Amniotic epithelial cell (primary cell): ENCODE results near the gene CLCNKB.
"Not testable (repeated sequence)": the region's sequence is repeated elsewhere in the genome, so short reads cannot be mapped to it uniquely, and the experiment has no call there.

Source experiments
- DNase-seq: peaks from one replicate; pipeline ENCODE4 v3.0.0-alpha.2; 2010; ENCODE audit warnings: low read depth

CLCNKB gene

GRCh38 chr1:16061266-16061665 lies 17.7 kb downstream of the CLCNKB start:
- no peak for DNase-seq

DNA sequence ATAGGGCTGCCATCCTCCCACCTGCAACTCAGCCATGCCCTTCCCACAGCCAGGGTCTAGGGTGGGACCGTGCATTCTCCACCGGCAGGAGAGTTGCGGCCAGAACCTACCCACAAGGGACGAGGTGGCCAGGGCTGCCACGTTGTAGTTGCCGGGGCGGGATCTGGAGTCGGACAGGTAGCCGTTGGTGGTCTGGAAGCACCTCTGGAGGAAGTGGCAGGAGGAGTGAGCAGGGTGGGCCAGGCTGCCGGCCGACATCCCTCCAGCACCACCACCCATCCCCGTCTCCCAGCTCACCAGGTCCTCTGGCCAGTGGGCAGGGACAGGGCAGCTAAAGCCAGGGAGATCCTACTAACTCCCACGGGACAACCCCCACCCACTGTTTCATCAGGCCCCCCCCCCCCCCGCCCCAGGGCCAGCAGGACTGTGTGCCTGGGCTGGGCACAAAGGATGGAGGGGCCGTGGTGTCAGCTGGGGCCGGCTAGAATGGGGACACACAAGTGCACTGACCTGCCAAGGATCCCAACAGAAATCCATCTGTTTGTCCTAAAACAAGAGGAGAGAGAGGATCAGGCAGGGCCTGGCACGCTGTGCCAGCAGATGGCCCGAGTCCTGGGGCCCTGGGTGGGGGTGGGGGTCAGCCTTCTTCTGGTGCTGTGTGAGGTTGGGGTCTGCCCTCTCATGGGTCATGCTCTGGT lies 18.6 kb downstream of the CLCNKB start:
- not testable (repeated sequence) for DNase-seq

DNA sequence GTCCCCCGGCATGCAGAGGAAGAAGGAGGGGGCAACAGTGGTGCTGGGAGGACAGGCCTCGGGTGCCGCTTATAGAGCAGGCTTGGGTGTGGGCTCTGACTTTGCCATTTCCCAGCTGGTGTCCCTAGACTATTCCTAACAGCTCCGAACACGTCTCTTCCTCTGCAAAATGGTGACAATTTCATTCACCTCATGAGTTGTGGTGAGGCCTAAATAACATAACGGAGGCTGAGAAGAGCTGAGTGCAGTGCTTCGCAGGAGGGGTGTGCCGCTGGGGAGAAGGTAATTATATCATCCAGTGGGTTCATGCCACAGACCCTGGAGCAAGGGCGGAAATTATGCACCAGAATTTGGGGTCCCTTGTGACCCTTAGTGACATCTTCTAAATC lies 19.1 kb downstream of the CLCNKB start:
- not testable (repeated sequence) for DNase-seq

DNA sequence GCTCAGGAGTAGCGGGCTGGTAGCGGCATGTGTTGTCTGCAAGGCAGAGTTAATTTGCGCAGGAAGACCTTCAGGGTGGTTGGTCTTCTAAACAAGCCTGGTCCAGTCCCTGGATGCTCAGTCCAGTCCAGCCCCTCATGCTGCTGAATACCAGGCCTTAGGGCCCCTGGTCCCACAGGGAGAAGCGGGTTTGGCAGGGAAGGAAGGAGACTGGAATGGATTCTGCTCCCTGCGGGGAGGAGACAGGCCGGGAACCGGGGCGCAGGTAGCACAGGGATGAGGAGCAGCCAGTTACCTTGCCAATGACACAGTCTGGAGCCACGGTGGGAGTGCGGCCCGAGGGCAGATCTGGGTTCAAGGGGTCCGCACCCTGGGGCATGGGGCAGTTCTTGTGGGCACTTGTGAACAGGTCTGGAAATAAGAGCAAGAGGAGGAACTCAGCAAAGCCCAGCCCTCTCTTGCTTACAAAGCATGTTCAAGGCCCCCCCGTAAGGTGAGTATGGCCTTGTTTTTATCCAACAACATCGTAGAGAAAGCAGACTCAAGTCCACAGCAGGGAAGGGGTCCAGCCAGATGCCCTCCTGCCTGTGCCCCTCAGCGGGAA lies 19.7 kb downstream of the CLCNKB start:
- DNase-seq, result no peak

GRCh38 chr1:16063921-16064320 lies 20.3 kb downstream of the CLCNKB start:
- DNase-seq, result no peak

DNA sequence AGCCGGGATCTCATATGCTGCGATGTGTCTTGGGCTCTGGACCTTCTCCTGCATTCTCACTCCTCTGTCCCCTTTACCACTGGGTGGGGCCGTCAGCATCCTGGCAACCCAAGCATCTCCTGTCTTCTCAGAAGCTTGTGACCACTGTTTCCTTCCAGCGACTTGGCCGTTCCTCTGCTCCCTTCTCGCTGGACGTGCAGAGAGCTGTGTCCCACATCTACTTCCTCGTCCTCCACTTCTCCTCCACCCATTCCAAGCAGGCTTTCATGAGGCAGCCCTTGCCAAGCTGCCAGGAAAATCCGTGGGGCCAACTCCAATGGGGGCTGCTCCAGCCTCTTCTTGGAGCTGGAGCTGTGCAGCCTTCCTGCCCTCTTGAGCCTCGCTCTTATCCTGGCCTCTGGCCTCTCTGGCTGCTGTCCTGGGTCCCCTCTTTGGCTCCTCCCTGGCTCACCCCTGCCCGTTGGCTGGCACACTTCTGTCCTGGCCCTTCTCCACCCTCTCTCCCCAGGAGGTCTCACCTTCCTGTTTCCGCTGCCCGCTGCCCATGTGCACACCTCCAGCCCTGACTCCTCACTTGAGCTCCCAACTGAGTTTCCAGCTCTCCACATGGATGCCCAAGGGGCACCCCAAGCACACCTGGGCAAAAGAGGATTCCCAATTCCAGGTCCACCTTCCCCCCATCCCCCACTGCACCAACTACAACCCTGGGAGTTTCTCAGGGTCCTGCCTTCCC lies 21.1 kb downstream of the CLCNKB start:
- no peak for DNase-seq

DNA sequence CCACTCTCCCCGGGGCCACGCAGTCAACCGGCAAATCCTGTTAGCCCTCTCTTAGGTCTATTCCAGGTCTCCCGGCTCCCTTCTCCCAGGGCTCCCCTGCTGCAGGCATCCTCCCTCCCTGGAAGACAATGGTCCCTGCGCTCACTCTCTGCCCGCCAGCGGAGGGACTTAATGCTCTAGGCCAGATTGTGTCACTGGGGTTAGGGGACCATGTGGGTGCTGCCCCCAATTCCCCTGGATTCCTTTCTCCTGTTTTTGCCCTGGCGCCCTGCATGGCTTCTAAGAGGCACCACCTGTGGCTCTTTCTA lies 21.6 kb downstream of the CLCNKB start:
- DNase-seq, result no peak

DNA sequence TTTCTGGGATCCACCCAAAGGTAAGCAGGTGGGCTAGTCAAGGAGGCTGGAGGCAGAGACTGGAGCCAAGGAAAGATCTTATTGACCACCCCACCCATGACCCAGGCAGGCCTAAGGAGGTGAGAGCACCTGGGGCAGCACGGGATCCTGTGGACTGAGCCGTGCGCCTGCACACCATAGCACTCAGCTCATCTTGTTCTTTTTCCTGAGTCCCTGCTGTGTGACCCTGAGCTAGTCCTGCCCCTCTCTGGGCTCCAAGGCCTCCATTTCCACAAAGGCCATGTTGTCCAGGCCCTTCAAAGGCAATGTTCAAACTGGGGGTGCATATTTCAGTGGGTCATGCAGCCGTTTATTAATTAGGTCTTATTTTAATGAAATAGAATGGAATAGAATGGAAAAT lies 22.7 kb downstream of the CLCNKB start:
- DNase-seq, result no peak

- peak; percentile 13 for DNase-seq
These were observed 23.7 kb downstream of the CLCNKB start for GRCh38 chr1:16067127-16067768.

- DNase-seq, result no peak
These were observed 24.4 kb downstream of the CLCNKB start for GRCh38 chr1:16067933-16068332.

DNA sequence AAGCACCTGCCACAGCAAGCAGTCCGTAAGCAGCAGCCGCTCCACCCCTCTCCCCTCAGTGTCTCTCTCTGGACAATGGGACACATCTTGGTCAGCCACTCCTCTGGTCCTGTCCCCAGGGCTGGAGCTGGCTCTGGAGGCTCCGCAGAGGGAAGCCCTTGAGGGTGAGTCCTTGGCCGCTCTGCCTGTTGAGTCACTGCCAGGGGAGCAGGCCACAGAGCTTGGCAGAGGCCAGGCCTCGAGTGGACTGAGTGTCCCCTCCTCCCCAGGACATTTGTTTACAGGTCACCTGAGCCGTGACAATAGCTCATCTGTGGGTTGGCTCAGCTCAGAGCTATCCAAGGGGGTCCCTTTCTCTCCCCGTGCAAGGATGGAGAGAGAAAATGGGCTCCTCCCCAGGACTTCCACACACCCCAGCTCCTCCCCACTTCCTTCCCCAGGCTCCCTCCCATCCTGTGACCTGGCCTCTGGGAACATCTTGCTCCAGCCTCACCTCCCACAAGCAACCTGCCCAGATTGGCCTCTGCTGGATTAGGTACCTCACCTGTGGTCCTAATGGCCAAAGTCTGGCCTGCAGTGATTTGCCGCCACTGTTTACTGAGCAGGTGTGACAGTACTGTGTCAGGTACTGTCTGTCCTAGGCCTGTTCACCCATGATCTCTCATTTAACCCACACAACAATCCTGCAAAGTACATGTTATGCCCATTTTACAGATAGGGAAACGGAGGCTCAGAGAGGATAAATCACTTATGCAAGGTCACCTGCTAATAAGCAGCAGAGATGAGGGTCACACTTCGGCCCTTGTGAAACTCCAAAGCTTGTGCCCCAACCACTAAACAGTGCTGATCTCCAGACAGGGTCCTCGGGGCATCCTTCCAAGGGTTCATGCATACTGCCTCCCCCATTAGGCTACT lies 25.0 kb downstream of the CLCNKB start:
- DNase-seq, result peak; percentile 14

- no peak for DNase-seq
These were observed 27.2 kb downstream of the CLCNKB start for GRCh38 chr1:16070640-16071355.

GRCh38 chr1:16071614-16072013 lies 28.0 kb downstream of the CLCNKB start:
- DNase-seq, result no peak

DNA sequence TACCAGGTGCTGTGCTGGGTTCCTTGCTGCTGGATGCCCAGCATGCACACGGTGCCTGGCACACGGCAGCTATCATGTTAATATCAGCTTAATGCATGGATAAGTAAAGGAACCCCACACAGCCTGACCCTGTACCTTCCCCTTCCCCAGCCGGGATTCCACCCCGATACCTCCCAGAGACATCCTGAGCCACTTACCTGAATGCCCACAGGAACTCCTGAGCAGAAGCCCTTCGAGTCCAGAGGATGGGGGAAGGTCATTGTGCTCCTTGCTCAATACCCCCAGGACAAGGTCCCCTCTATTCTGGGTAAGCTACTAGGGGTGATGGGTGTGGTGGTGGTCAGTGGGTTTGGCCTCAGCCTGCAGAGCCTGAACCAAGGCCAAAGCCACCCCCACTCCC lies 28.5 kb downstream of the CLCNKB start:
- DNase-seq, result no peak

DNA sequence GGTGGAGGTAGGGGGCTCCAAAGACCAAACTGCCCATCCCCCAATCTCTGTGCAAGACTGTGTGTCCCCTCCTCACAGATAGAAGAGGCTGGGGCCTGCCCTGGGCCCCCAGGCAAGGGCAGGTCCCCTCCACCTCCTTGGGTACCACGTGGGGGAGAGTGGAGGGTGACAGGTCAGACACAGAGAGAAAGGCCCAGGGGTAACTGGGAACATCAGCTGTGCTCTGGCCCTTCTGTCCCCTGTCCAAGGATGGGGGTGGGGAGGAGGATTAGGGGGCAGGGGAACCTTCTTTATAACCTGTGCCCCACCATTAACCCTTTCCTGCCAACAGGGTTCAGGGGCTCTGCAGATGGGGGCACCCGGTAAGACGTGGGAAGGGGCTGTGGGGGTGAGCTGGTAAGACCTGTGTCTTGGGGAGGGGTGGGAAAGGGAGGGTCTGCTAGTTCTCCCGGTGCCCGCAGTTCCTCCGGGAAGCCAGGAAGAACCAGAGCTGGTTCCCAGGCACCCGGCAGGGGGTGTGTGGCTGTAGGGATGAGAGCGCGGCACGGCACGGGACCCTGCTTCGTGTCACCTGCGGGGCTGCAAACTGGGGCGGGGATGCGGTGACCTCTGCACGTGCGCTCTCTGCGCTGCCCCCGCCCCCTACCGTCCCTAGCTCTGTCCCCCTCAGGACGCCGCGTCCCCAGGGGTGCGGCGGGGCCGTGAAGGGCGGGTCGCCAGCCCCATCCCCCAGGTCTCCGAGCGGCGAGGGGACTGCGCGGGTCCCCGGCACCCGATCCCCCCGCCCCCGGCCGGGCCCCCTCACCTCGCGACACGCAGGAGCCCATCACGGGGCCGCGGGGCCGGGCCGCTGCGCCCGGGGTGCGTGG lies 29.3 kb downstream of the CLCNKB start:
- no peak for DNase-seq

DNA sequence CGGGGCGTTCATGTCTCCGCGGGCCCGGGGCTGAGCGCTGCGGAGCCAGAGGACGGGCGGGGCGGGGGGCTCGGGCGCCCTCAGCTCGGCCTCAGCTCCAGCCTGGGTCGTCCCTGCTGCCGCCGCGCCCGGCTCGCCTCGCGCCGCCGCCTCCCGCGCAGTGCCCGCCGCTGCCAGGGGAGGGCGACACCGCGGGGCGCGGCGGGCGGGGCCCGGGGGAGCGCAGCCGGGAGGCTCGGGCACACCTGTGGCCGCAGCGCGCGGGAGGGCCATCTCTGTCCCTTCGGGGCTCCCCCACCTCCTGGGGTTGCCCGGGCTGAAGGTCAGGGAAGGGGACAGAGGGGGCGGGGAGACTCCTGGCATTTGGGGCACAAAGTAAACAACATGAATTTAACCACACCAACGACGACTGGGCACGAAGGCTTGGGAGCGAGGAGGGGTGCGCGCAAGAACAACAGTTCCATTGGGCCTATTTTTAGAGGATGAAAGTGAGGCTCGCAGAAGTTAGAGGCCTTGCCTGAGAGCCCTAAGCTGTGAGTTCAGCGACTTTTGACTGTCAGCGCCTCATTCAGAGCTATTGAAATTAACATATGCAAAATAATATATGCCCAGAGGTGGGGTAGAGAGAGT lies 30.0 kb downstream of the CLCNKB start, which contains the start of gene FAM131C:
Gene FAM131C, minus strand, starts transcription at position 162 of the 630 bp plus-strand sequence. CDS start 209 bp downstream, outside the sequence.
- DNase-seq, result no peak

GRCh38 chr1:16074217-16074616 lies 30.6 kb downstream of the CLCNKB start:
- DNase-seq, result no peak

GRCh38 chr1:16075337-16076030 lies 31.9 kb downstream of the CLCNKB start:
- DNase-seq, result peak; percentile 88
